ENCODE results near the gene RCL1.

The RCL1 gene

GRCh38 chr9:4830699-4831098, 38.0 kb downstream of the RCL1 start:
- no peak for TF ChIP-seq TSHZ2 (CRISPR knock-in tag; IDR thresholded peaks at IDR 0.05)
- no peak for TF ChIP-seq ESRRG (CRISPR knock-in tag; IDR thresholded peaks at IDR 0.05)
- no peak for TF ChIP-seq ZFP30 (CRISPR knock-in tag; IDR thresholded peaks at IDR 0.05)
- TF ChIP-seq ZC3H10 (CRISPR knock-in tag; IDR thresholded peaks at IDR 0.05): no peak
- no peak for TF ChIP-seq PATZ1 (CRISPR knock-in tag; IDR thresholded peaks at IDR 0.05; ENCODE audit: borderline replicate concordance)
- ATAC-seq: no peak

GRCh38 chr9:4831119-4831518, 38.4 kb downstream of the RCL1 start:
- ATAC-seq: no peak
- TF ChIP-seq TOX (CRISPR knock-in tag; IDR thresholded peaks at IDR 0.05; ENCODE audit: borderline replicate concordance): no peak
- TF ChIP-seq PPARA (CRISPR knock-in tag; IDR thresholded peaks at IDR 0.05; ENCODE audit: borderline replicate concordance): no peak
- no peak for TF ChIP-seq ZFP3 (CRISPR knock-in tag; IDR thresholded peaks at IDR 0.05)
- TF ChIP-seq GLIS3 (CRISPR knock-in tag; IDR thresholded peaks at IDR 0.05): no peak
- no peak for TF ChIP-seq SNAI2 (CRISPR knock-in tag; IDR thresholded peaks at IDR 0.05)
- no peak for TF ChIP-seq ARNTL (CRISPR knock-in tag; IDR thresholded peaks at IDR 0.05; ENCODE audit: borderline replicate concordance, low read depth)
- no peak for TF ChIP-seq ZC3H10 (CRISPR knock-in tag; IDR thresholded peaks at IDR 0.05)
- TF ChIP-seq CREB5 (CRISPR knock-in tag; IDR thresholded peaks at IDR 0.05; ENCODE audit: low read depth): no peak
- no peak for TF ChIP-seq ZNF565 (CRISPR knock-in tag; conservative IDR thresholded peaks at IDR 0.05; ENCODE audit: low read depth)
- TF ChIP-seq CSRNP3 (CRISPR knock-in tag; IDR thresholded peaks at IDR 0.05): no peak

GRCh38 chr9:4831944-4832343, 39.2 kb downstream of the RCL1 start:
- no peak for ATAC-seq
- TF ChIP-seq ESRRG (CRISPR knock-in tag; IDR thresholded peaks at IDR 0.05) (no peak), OSR1 (CRISPR knock-in tag; IDR thresholded peaks at IDR 0.05) (no peak), ZFP30 (CRISPR knock-in tag; IDR thresholded peaks at IDR 0.05) (no peak), POU6F1 (CRISPR knock-in tag; IDR thresholded peaks at IDR 0.05; ENCODE audit: borderline replicate concordance, low read depth) (no peak), ZNF565 (CRISPR knock-in tag; conservative IDR thresholded peaks at IDR 0.05; ENCODE audit: low read depth) (no peak), ZNF8 (CRISPR knock-in tag; IDR thresholded peaks at IDR 0.05) (no peak), PATZ1 (CRISPR knock-in tag; IDR thresholded peaks at IDR 0.05; ENCODE audit: borderline replicate concordance) (no peak), ZNF70 (CRISPR knock-in tag; IDR thresholded peaks at IDR 0.05) (no peak), PPARA (CRISPR knock-in tag; IDR thresholded peaks at IDR 0.05; ENCODE audit: borderline replicate concordance) (no peak), TOX (CRISPR knock-in tag; IDR thresholded peaks at IDR 0.05; ENCODE audit: borderline replicate concordance) (no peak), TSHZ2 (CRISPR knock-in tag; IDR thresholded peaks at IDR 0.05) (no peak), RARB (CRISPR knock-in tag; IDR thresholded peaks at IDR 0.05) (no peak), ZC3H10 (CRISPR knock-in tag; IDR thresholded peaks at IDR 0.05) (no peak), ZFP3 (CRISPR knock-in tag; IDR thresholded peaks at IDR 0.05) (no peak), ISL1 (CRISPR knock-in tag; IDR thresholded peaks at IDR 0.05) (no peak), TCF4 (CRISPR knock-in tag; IDR thresholded peaks at IDR 0.05; ENCODE audit: borderline replicate concordance) (no peak), BACH2 (CRISPR knock-in tag; IDR thresholded peaks at IDR 0.05; ENCODE audit: borderline replicate concordance) (no peak), CSDC2 (CRISPR knock-in tag; IDR thresholded peaks at IDR 0.05) (no peak), SNAI2 (CRISPR knock-in tag; IDR thresholded peaks at IDR 0.05) (no peak)
